HL-60 (cell line): ENCODE measurements around the gene ADD2.

Source experiments
- DNase-seq, 2 experiments: peaks; one replicate each; pipeline ENCODE4 v3.0.0-alpha.2; 2010 to 2020; ENCODE audit warnings: low read depth in 1 of 2, low spot score in 1 of 2
- H3K27ac ChIP-seq: fragments of 250-450 bp; sonication (Bioruptor Pico); replicated peaks from 2 replicates; pipeline ENCODE4 v1.5.1; 2020; ENCODE audit warnings: mild to moderate bottlenecking, moderate library complexity
- H3K27me3 ChIP-seq: fragments of 250-450 bp; sonication (Bioruptor Pico); 2 replicates; pipeline ENCODE4 v1.5.1; 2021; ENCODE audit warnings: mild to moderate bottlenecking, moderate library complexity; ENCODE audit not compliant: insufficient read depth, poor library complexity, severe bottlenecking
- H3K4me3 ChIP-seq: replicated peaks from 2 replicates; pipeline ENCODE4 v1.5.1; 2011; ENCODE audit warnings: mild to moderate bottlenecking, control low read depth, low read length; ENCODE audit not compliant: insufficient read depth
- CTCF ChIP-seq: IDR thresholded peaks from one replicate; pipeline ENCODE4 v1.5.1; 2011; ENCODE audit warnings: low read length, control low read depth, inconsistent platforms; ENCODE audit not compliant: insufficient read depth
- GABPA ChIP-seq: IDR thresholded peaks from 2 replicates; pipeline ENCODE4 v1.6.1; 2012; ENCODE audit warnings: low read depth
- POLR2AphosphoS5 ChIP-seq: IDR thresholded peaks from 2 replicates; pipeline ENCODE4 v1.6.1; 2012; ENCODE audit warnings: low read depth
- REST ChIP-seq: IDR thresholded peaks from 2 replicates; pipeline ENCODE4 v1.6.1; 2012; ENCODE audit warnings: low read depth; ENCODE audit not compliant: insufficient replicate concordance
- SPI1 ChIP-seq: IDR thresholded peaks from 2 replicates; pipeline ENCODE4 v1.6.1; 2012; ENCODE audit warnings: low read depth, mild to moderate bottlenecking, borderline replicate concordance

Gene ADD2

GRCh38 chr2:70632388-70632787 lies 135.6 kb downstream of the ADD2 start:
- H3K27ac ChIP-seq = no peak overlapping the region
- no peak for DNase-seq
- no peak overlapping the region for H3K4me3 ChIP-seq
- H3K27me3 ChIP-seq = no peaks in the 10 kb centered on the region
- TF ChIP-seq REST (no peak), POLR2AphosphoS5 (no peak), CTCF (no peak), GABPA (no peak), SPI1 (no peak)

- no peak for DNase-seq
- TF ChIP-seq SPI1 = peak; percentile 61
- TF ChIP-seq CTCF = no peak
- TF ChIP-seq GABPA = no peak
- Histone ChIP-seq H3K4me3 (no peak overlapping the region), H3K27me3 (peaks cover 2% of the 10 kb centered on the region), H3K27ac (no peak overlapping the region)
These were observed 137.2 kb downstream of the ADD2 start for GRCh38 chr2:70630761-70631160.

- DNase-seq = no peak
- TF ChIP-seq SPI1 = no peak
- no peak for TF ChIP-seq CTCF
- no peak for TF ChIP-seq REST
- no peak for TF ChIP-seq POLR2AphosphoS5
- no peak for TF ChIP-seq GABPA
- H3K27ac ChIP-seq = no peak overlapping the region
- peaks cover 2% of the 10 kb centered on the region for H3K27me3 ChIP-seq
- no peak overlapping the region for H3K4me3 ChIP-seq
These were observed 140.6 kb downstream of the ADD2 start for GRCh38 chr2:70627211-70627898.
